ENCODE measurements around the gene LGALS14. TPM values are rescaled to one million over a fixed set of nuclear protein-coding genes. Genes with fewer than 3 reads are reported as not detected.
"Not testable (repeated sequence)": the region's sequence is repeated elsewhere in the genome, so short reads cannot be mapped to it uniquely, and the experiment has no call there.

LGALS14 gene
- total RNA-seq, result not detected

- H3K9me3 ChIP-seq, result no peaks in the 10 kb centered on the region
- no peak for TF ChIP-seq POLR2A (IDR thresholded peaks at IDR 0.05)
- TF ChIP-seq EP300 (IDR thresholded peaks at IDR 0.05), result no peak
- TF ChIP-seq POLR2AphosphoS5 (IDR thresholded peaks at IDR 0.05), result no peak
- TF ChIP-seq CTCF (IDR thresholded peaks at IDR 0.05), result no peak
- 31 to 63% methylated on average over 2 to 4 of the region's 6 CpGs for WGBS, 2 donors (ENCODE audit: low coverage in 1 of 2)
- no peak within 1 kb of the TSS for H3K4me3 ChIP-seq
- no peak for ATAC-seq
- H3K27me3 ChIP-seq, result peaks cover 20% of the 10 kb centered on the region
- no peak within 1 kb of the TSS for H3K27ac ChIP-seq
- no peaks in the 10 kb centered on the region for H3K36me3 ChIP-seq
- H3K4me1 ChIP-seq, result no peaks in the 10 kb centered on the region
Measured at GRCh38 chr19:39704181-39705044, at the start of gene LGALS14. TSS of gene LGALS14 (plus strand) at chr19:39704481. CDS start at chr19:39704529, 48 bp downstream.

GRCh38 chr19:39655613-39656012 is 48.7 kb upstream of the LGALS14 start, which contains the start of gene LGALS16:
TSS of gene LGALS16 (plus strand) at chr19:39655913. CDS start at chr19:39655962, 49 bp downstream.
- peaks cover 4% of the 10 kb centered on the region for H3K27me3 ChIP-seq
- TF ChIP-seq EP300 (IDR thresholded peaks at IDR 0.05) (no peak), POLR2A (IDR thresholded peaks at IDR 0.05) (no peak), POLR2AphosphoS5 (IDR thresholded peaks at IDR 0.05) (no peak), CTCF (IDR thresholded peaks at IDR 0.05) (no peak)
- no peak within 1 kb of the TSS for H3K27ac ChIP-seq
- no peak for ATAC-seq
- 24 to 62% methylated on average over 3 of the region's 3 CpGs for WGBS, 2 donors (ENCODE audit: low coverage in 1 of 2)
- no peaks in the 10 kb centered on the region for H3K4me1 ChIP-seq
- H3K4me3 ChIP-seq, result no peak within 1 kb of the TSS
- H3K9me3 ChIP-seq, result no peaks in the 10 kb centered on the region
- no peaks in the 10 kb centered on the region for H3K36me3 ChIP-seq

- TF ChIP-seq EP300 (IDR thresholded peaks at IDR 0.05), result no peak
- no peak for TF ChIP-seq CTCF (IDR thresholded peaks at IDR 0.05)
- TF ChIP-seq POLR2A (IDR thresholded peaks at IDR 0.05), result no peak
- TF ChIP-seq POLR2AphosphoS5 (IDR thresholded peaks at IDR 0.05), result no peak
- peaks cover 10% of the 10 kb centered on the region for H3K27me3 ChIP-seq
- no peaks in the 10 kb centered on the region for H3K4me1 ChIP-seq
- WGBS, 2 donors (ENCODE audit: low coverage in 1 of 2), result 60 to 65% methylated on average over 2 to 4 of the region's 4 CpGs
- no peaks in the 10 kb centered on the region for H3K36me3 ChIP-seq
- H3K4me3 ChIP-seq, result no peak overlapping the region
- H3K9me3 ChIP-seq, result no peaks in the 10 kb centered on the region
- no peak for ATAC-seq
- H3K27ac ChIP-seq, result no peak overlapping the region
Measured at GRCh38 chr19:39659791-39660190, 44.5 kb upstream of the LGALS14 start.

GRCh38 chr19:39660661-39661060 is 43.6 kb upstream of the LGALS14 start:
- no peak overlapping the region for H3K27ac ChIP-seq
- WGBS, 2 donors (ENCODE audit: low coverage in 1 of 2), result 65 to 73% methylated on average over 3 of the region's 4 CpGs
- peaks cover 12% of the 10 kb centered on the region for H3K27me3 ChIP-seq
- no peak for TF ChIP-seq POLR2AphosphoS5 (IDR thresholded peaks at IDR 0.05)
- no peak for ATAC-seq
- H3K9me3 ChIP-seq, result no peaks in the 10 kb centered on the region
- no peaks in the 10 kb centered on the region for H3K36me3 ChIP-seq
- no peaks in the 10 kb centered on the region for H3K4me1 ChIP-seq
- no peak overlapping the region for H3K4me3 ChIP-seq

- Histone ChIP-seq H3K27me3 (peaks cover 17% of the 10 kb centered on the region), H3K36me3 (no peaks in the 10 kb centered on the region), H3K27ac (no peak overlapping the region), H3K4me3 (no peak overlapping the region), H3K9me3 (no peaks in the 10 kb centered on the region), H3K4me1 (no peaks in the 10 kb centered on the region)
- no peak for ATAC-seq
- TF ChIP-seq CTCF (IDR thresholded peaks at IDR 0.05) (no peak), POLR2A (IDR thresholded peaks at IDR 0.05) (no peak), EP300 (IDR thresholded peaks at IDR 0.05) (no peak), POLR2AphosphoS5 (IDR thresholded peaks at IDR 0.05) (no peak)
Measured at GRCh38 chr19:39661565-39661964, 42.7 kb upstream of the LGALS14 start.

- H3K4me1 ChIP-seq, H3K9me3 ChIP-seq, H3K4me3 ChIP-seq, ATAC-seq, H3K27ac ChIP-seq, H3K36me3 ChIP-seq: not testable (repeated sequence)
- H3K27me3 ChIP-seq, result peaks cover 36% of the 10 kb centered on the region
- 63 to 80% methylated on average over 2 of the region's 3 CpGs for WGBS, 2 donors (ENCODE audit: low coverage in 1 of 2)
Measured at GRCh38 chr19:39669860-39670259, 34.4 kb upstream of the LGALS14 start.
